HepG2 (cell line): ENCODE data around the gene VPS4A. TPM values are rescaled to one million over a fixed set of nuclear protein-coding genes. Genes with fewer than 3 reads are reported as not detected.

Experiments used
- GPBP1L1 ChIP-seq: sonication (generic); formaldehyde crosslinking; IDR thresholded peaks from 2 replicates; pipeline ENCODE4 v1.5.0; 2020; ENCODE audit warnings: mild to moderate bottlenecking, missing genetic modification reagents
- JUND ChIP-seq: sonication (generic); formaldehyde crosslinking; IDR thresholded peaks from 2 replicates; pipeline ENCODE4 v1.8.0; 2022; ENCODE audit warnings: mild to moderate bottlenecking, missing genetic modification reagents
- NCOA2 ChIP-seq: sonication (generic); formaldehyde crosslinking; IDR thresholded peaks from 2 replicates; pipeline ENCODE4 v1.8.0; 2022; ENCODE audit warnings: inconsistent platforms
- PLRG1 ChIP-seq: fragments of 450-650 bp; conservative IDR thresholded peaks from 2 replicates; pipeline ENCODE4 v1.6.1; 2016
- PRDM15 ChIP-seq: sonication (generic); formaldehyde crosslinking; IDR thresholded peaks from 2 replicates; pipeline ENCODE4 v1.4.0; 2020; ENCODE audit warnings: missing genetic modification reagents
- SIX4 ChIP-seq: sonication (generic); formaldehyde crosslinking; IDR thresholded peaks from 2 replicates; pipeline ENCODE4 v1.4.0; 2020; ENCODE audit warnings: missing genetic modification reagents
- SRSF4 ChIP-seq: fragments of 200-400 bp; formaldehyde crosslinking; IDR thresholded peaks from one replicate; pipeline ENCODE4 v1.6.1; 2018; ENCODE audit warnings: mild to moderate bottlenecking, low read depth, low read length, moderate library complexity; ENCODE audit not compliant: poor library complexity, severe bottlenecking
- ZBTB40 ChIP-seq, 2 experiments: fragments of 450-650 bp in 1 of 2; sonication (generic) in 1 of 2; formaldehyde crosslinking in 1 of 2; IDR thresholded peaks; 2 replicates each; pipeline versions ENCODE4 v1.6.1 to v1.8.0; 2016 to 2022; ENCODE audit warnings: antibody characterized with exemption in 1 of 2, mild to moderate bottlenecking in 1 of 2, missing genetic modification reagents in 1 of 2
- ZNF3 ChIP-seq: IDR thresholded peaks from 2 replicates; pipeline ENCODE4 v1.7.0; 2017; ENCODE audit warnings: inconsistent platforms
- polyA plus RNA-seq, 8 experiments: library from polyadenylated mRNA; depleted of rRNA in 3 of 8; stranded (reverse) in 7 of 8; unstranded in 1 of 8; fragments of >200 nt; fragmentation: Illumina TruSeq in 4 of 8; extraction: Trizol in 4 of 8; gene quantifications; 2 replicates each; pipeline versions ENCODE4 v1.2.1 to v1.2.3, GENCODE V29; 2011 to 2016; ENCODE audit warnings: low read depth in 4 of 8, missing spikeins in 1 of 8, mixed read lengths in 1 of 8; ENCODE audit not compliant: insufficient read depth in 1 of 8
- total RNA-seq, 5 experiments: library from RNA; depleted of rRNA; stranded (reverse); fragments of >200 nt; fragmentation: Illumina TruSeq; extraction: Trizol; gene quantifications; 2 replicates each; pipeline ENCODE4 v1.2.3, GENCODE V29; 2016; ENCODE audit warnings: low read depth in 1 of 5

The VPS4A gene
- total and polyA plus RNA-seq, 2 of the 13 experiments (the other 11 are each of a cell fraction or from before 2014, with no cell fraction given), result 13.2 to 27.9 TPM

- TF ChIP-seq ZBTB40 (IDR thresholded peaks at IDR 0.05), result no peak
- peak; percentile 32 for TF ChIP-seq ZBTB40 (CRISPR knock-in tag; IDR thresholded peaks at IDR 0.05)
- no peak; the same call in 1 of the 2 replicates for TF ChIP-seq ZNF3 (CRISPR knock-in tag)
- no peak for TF ChIP-seq PLRG1
- peak; percentile 78 for TF ChIP-seq SIX4 (CRISPR knock-in tag)
- no peak for TF ChIP-seq SRSF4
- no peak for TF ChIP-seq NCOA2 (CRISPR knock-in tag)
- no peak for TF ChIP-seq JUND (CRISPR knock-in tag)
- no peak for TF ChIP-seq GPBP1L1
- TF ChIP-seq PRDM15, result peak; percentile 33; the same call in 1 of the 2 replicates
These were observed at the start of gene VPS4A (continued) for GRCh38 chr16:69310653-69311532.
